ENCODE results near the gene KPNB1.

GRCh38 chr17:47687328-47687690 lies 37.6 kb downstream of the KPNB1 start:
- TF ChIP-seq CTCF (IDR thresholded peaks at IDR 0.05) (no peak), POLR2A (IDR thresholded peaks at IDR 0.05) (no peak)
